NCI-H226 (cell line): ENCODE measurements around the gene INPP5J.
"Not testable (repeated sequence)": the region's sequence is repeated elsewhere in the genome, so short reads cannot be mapped to it uniquely, and the experiment has no call there.

Experiments used
- DNase-seq: peaks from one replicate; pipeline ENCODE4 v3.0.0-alpha.2; 2015

Gene INPP5J

DNA sequence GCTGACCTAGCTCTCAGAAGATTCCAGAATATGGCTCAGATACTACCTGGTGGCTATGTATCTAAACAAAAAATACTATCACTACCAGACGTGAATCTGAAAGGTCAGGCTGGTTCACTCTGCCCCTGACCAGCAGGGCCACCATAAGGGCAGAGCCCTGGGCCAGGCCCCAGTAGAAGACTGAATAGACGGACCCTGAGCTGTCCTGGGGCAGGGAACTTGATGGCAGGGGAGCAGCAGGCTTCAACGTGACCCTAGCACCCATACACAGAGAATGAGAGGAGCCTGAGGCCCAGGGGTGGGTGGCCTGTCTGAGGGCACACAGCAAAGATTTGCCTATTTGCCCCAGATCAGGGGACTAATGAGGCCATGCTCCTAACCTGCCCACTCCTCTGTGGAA lies 30.6 kb downstream of the INPP5J start:
- no peak for DNase-seq

DNA sequence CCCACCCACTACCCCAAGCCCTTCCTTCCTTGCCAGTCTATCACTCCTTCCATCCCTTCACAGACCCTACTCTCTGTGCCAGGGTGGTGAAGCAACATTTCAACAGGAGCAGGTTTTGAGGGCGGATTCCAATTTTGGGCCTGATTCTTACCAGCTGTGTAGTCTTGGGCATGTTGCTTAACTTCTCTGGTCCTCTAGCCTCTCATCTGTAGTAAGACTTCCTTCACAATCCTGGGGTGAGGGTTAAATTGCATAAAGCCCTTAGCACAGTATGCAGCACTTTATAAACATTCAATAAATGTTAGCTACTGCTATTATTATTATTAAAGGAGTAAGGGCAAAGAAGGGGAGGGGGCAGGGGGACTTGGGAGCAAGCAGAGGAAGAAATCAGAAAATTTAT lies 32.2 kb downstream of the INPP5J start:
- DNase-seq: no peak

DNA sequence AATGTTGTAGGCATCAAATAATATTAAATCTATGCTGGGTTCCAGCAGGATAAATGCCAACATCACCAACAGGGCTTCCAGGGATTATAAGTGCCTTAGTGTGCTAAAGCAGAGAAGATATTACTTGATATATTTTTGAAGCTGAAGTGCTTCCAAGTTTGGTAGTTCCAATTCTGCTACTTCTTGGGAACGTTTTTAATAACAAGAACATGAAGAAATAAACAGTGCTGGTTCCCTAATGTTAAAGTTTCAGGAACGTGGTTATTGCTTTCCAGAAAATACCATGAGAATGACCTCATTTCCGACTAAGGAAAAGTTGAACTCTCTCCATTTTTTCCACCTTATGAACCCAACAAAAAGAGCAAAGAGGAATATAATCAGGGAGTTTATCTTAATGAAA lies 32.7 kb downstream of the INPP5J start:
- no peak for DNase-seq

DNA sequence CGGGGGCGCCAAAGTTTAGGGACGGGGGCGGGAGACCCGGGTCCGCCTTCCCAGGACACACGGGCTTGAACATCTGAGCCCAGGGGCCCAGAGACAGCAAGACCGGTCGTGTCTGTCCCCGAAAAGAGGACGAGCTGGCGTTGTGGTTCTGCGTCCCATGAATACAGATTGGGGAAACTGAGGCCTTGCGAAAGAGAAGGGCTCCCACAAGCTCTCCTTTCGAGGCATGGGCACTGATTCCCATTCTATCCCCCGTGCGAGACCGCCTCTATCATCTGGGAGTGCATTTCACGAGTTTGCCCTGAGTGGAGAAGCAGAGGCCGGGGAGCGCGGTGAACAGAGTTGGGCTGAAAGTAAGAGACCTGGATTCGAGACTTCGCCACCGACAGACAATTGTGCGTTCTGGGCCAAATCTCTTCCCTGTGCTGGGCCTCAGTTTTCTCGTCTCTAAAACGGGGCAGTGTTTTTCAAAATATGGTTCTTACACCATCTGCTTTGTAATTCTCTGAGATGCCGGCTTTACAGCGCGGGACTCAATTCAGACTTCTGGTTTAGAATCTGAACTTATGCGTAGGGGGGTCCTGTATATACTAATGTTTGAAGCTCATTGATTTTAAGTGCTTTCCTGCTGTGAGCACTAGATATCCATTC lies 37.7 kb downstream of the INPP5J start:
- no peak for DNase-seq

DNA sequence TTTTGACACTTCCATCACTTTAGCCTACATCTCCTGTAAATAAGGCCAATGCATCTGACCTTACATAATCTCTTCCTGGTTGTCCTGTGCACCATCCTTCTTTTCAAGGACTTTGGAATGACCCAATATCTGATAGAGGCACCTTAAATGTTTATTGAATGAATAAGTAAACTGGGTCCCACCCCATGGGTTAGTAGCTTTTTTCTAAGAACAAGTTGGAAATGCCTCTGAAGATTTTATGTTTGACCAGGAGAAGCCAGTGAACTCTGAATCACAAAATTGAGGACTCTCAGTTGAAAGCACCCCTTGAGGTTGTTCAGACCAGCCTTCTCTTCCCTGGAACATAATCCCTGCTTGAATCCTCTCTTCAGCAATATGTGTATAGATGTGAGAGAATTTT lies 38.6 kb downstream of the INPP5J start:
- no peak for DNase-seq

DNA sequence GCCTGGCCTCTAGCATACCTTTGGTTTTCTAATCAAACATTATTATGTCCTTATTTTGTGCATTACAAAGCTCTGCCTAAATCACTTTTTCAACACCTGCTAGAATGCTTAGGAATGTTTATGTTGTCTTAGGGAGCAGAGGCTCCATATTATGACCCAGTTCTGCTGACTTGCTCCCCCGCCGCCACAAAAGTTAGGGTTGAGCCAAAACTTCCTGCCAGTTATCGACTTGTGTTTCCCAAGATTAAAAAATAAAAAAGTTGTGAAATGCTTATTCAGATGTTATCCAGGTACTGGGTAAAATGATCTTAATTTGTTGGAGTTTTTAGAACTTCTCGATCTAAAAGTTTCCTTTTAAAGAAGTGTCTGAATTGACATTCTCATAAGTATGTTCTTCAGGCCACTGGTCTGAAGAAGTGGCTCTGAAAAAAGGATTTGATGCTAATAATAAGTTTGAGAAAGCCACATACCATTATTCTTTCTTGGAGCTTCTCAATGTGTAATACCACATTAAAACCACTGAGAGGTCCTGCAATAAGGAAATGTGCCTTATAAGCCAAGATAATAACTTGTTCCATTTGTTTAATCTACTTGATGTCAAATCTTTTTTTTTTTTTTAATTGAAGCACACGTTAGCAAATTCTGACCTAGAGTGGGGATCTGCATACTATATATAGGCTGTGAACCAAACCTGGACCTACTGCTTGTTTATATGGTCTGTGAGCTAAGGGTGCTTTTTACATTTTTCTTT lies 39.4 kb downstream of the INPP5J start:
- no peak for DNase-seq

DNA sequence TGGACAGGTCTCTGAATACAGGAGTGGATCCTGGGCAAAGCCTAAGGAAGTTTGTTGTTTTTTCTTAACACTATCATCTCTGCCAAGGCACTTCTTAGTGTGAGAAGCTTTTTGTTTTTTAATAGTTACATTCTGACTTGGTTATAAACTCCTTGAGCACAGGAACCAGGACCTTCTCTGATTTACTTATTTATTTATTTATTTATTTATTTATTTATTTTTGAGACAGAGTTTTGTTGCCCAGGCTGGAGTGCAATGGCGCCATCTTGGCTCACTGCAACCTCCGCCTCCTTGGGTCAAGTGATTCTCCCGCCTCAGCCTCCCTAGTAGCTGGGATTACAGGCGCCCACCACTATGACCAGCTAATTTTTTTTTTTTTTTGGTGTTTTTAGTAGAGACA lies 48.2 kb downstream of the INPP5J start:
- DNase-seq: no peak

DNA sequence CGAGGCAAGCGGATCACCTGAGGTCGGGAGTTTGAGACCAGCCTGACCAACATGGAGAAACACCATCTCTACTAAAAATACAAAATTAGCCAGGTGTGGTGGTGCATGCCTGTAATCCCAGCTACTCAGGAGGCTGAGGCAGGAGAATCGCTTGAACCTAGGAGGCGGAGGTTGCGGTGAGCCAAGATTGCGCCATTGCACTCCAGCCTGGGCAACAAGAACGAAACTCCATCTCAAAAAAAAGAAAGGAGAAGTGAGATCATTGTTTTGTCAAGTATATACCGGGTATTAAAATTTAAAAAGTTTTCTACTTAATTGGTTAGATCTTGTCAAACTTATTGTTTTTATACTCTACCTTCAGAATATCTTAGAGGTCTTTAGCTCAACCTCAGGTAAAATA lies 49.0 kb downstream of the INPP5J start:
- DNase-seq: not testable (repeated sequence)

DNA sequence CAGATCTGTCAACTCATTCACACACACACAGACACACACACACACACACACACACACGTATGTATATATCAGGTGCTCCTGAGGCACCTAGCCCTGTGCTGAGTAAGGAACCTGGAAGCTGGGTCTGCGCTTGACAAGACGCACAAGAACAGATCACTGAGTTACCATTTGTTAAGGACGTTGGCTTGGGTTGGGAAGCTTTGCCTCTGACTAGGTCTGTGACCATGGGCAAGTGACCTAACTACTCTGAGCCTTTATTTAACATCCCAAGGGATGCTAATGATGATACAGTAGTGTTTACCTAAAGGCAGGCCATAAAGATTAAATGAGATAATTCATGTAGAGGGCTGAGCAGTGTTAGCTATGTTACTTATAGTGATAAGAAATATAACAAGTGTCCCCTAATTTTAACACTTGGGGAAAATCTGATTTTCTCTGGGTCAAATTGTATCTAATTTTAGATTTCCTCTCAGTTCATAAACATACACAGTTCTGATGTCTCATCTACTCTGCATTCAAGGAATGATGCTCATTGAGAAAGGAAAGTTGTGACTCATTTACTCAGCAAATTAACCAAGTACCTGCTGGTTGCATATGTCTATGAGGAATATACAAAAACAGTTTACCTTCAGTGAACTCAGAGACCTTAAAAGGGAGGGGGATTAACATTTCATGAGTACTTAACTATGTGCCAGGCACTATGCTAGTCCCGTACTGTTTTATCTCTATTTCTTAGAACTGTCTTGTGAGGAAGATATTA lies 50.8 kb downstream of the INPP5J start:
- peak; percentile 64 for DNase-seq

DNA sequence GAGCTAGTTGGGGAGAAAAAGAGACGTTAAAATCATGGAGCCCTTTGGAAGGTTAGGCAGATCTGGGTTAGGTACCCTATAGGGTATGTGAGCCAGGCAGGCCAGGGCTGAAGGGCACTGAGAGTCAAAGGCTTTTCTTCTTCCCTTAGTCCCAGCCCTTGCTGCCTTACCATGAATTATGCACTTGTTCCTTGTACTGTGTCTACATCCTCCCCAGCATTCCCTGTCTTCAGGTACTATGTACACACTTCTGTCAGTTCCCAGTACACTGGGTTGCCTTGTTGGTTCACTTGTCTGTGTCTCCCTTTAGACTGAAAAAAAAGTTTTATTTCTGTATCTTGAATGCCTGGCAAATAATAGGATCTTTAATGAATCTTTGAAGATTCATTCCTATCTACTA lies 54.2 kb downstream of the INPP5J start:
- DNase-seq: no peak

DNA sequence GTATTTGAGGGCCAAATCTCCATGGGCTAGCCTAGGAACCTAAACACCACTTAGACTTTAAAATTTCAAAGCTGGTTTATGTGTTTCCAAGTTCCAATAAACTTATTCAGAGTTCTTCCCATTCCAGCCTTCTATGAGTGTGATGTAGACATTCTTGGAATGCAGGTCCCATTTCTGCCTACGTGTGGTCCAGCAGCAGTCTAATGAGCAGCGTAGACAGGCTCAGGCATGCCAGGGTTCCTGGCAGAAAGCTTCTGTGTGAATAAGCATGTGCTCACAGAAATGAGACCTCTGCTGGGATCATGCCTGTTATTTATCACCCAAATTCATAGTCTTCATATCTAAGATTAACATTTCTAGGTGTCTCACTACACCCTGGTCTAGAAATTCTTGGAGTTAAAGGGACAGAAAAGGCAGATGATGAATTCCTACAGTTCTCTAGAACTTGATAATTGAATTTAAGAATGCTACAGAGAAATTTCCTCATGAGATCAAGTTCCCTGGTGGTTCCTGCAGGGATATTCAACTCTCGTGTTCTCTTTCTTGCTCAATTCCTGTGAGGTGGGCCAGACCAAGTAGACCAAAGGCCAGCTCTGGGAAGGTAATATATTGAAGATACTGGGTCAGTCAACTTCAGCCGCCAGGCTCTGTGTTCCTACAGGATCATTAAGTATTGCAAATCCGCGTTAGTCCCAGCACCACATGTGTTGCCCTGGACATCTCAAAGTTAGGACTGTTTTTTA lies 54.8 kb downstream of the INPP5J start:
- peak; percentile 77 for DNase-seq

DNA sequence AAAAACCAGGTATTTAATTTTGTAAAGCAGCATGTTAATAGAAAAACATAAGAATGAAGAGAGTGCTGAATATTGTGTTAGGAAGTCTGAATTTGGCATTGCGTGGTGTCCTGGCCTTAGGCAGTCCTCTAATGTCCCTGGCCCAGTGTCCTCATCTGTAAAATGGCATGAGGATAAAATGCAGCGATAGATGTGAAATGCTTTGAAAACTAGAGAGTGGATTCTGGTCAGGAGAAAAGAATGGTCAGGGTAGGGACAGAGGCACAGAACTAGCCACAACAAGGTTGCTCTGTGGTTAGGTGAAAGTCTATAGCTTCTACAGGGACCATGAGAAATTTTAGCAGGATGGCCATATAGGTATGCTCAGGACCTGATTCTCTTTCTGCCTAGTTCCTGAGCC lies 56.1 kb downstream of the INPP5J start:
- no peak for DNase-seq

DNA sequence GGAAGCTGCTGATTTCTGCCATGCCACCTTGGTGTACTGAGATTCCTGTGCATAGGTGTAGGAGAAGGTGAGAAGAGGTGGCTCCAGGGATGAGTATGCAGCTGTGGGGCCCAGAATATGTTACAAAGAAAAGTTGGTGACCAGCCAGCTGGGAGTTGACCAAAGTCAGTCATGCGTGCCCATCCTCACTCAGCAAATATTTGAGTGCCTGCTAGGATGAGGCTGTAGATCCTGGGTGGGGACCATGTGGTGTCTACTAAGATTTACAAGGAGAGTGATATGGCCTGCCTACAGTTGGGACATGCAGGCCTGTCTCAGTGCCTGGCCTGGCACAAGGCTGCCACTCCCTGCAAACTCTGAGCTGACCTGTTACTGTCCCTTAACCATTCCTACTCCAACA lies 56.6 kb downstream of the INPP5J start:
- no peak for DNase-seq

DNA sequence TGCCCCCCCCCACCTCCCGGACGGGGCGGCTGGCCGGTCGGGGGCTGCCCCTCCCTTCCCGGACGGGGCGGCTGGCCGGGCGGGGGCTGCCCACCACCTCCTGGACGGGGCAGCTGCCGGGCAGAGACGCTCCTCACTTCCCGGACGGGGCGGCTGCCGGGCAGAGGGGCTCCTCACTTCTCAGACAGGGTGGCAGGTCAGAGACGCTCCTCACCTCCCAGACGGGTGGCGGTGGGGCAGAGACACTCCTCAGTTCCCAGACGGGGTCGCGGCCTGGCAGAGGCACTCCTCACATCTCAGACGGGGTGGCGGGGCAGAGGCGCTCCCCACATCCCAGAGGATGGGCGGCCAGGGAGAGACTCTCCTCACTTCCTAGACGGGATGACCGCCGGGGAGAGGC lies 61.2 kb downstream of the INPP5J start:
- no peak for DNase-seq
